ENCODE results near the gene TRAF3.
"Not testable (repeated sequence)": the region's sequence is repeated elsewhere in the genome, so short reads cannot be mapped to it uniquely, and the experiment has no call there.

Gene TRAF3

DNA sequence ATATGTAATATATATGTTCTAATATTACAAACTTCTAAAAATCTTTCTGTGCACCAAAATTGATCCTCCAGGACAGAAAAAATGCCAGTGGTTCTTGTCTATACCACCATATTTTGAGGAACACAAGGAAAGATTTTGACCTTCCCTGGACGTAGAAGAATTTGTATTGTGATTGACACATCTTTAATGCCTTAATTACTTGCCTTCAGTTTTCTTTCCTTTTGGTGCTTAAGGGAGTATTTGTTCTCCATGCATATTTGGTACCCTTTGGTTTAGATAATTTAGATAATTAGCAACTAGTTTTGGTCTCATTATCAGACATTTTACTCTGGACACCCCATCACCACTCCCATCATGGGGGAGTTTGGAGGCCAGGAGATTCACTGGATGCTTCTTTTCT lies 27.6 kb downstream of the TRAF3 start:
- no peak for DNase-seq

DNA sequence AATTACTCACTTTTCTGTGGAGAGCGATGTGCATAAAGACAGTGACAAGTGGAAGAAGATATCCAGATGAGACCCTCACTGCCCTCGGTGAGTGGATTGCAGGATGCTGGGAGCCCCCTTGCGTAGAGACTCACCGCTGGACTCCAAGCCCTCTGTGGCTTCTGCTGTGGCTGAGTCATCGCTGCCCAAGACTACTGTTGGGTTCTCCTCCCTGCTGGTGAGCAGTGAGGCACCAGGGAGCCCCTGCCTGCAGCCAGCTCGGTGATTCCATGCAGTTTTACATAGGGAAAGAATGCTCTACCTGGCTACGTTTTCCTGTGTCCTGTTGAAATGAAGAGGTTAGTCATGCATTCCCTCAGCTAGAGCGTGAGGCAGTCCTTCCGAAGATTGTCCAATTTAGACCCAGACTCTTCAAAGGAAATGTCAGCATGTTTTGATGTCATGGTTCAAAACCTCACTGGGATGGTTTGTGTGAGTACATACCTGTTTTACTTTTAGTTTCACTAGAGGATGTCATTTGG lies 28.2 kb downstream of the TRAF3 start:
- no peak for DNase-seq

DNA sequence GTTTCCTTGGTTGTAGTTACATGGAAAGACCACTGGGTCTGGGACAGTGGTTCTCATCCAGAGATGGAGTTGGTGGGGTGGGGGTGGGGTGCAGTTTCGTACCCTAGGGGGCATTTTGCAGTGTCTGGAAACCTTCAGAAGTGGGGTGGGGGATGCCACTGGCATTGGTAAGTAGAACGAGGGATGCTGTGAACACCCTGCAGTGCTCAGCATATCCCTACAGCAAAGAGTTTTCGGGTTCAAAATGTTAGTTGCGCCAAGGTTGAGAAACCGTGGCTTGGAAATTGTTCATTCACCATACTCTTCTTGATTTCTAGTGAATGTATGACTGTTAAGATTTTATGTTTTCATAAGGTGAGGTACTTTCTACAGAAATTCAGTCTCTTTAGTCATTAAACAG lies 28.7 kb downstream of the TRAF3 start:
- no peak for DNase-seq

DNA sequence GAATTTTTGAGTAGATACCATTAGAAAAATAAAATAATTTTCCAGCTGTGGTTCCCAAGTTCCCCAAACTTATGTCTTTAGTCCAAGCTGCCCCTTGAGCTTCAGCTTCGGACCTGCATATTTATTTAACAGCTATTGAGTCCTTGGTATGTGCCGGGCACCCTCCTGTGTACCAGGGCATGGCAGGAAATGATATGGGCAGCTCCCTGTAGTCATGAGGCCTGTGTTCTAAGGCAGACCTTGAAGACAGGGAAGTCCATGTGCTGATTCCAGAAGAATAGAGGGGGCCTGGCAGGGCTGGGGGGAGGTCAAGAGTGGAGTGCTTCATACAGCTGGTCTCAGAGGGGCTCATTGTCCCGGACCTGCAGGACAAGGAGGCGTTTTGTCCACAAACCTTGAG lies 29.2 kb downstream of the TRAF3 start:
- DNase-seq: no peak

DNA sequence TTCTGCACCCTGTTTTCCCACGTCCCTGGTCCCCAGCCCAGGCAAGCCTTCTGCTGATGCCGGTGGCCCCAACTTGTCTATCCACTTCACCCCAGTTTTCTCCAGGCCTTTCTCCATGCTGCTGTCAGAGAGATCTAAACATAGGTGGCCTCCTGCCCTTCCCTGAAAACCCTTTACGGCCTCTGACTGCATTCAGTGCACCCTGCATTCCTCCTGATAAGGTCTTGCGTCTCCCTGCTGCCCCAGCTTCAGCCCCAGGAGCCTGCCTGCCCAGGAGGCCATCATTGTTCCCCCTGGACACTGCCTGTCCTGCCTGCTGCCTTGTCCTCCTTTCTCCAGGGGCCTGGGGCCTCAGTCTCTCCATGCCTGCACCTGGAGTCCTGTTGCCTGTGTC lies 29.8 kb downstream of the TRAF3 start:
- no peak for DNase-seq

DNA sequence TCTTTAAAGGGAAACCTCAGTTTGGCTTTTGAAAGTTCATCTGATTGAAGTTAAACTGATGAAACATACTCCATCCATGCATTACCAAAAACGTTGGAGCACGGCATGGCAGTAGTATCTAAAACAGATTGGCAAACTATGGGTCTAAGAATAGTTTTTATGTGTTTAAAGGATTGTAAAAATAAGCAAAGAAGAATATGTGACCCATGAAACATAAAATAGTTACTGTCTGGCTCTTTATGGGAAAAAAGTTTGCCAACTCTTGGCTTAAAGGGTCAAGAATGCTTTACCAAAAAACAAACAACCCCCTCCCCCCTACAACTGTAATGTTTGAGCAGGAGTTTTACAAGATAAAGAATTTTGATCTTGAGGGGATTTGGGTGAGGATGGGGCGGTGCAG lies 32.6 kb downstream of the TRAF3 start:
- DNase-seq: no peak

DNA sequence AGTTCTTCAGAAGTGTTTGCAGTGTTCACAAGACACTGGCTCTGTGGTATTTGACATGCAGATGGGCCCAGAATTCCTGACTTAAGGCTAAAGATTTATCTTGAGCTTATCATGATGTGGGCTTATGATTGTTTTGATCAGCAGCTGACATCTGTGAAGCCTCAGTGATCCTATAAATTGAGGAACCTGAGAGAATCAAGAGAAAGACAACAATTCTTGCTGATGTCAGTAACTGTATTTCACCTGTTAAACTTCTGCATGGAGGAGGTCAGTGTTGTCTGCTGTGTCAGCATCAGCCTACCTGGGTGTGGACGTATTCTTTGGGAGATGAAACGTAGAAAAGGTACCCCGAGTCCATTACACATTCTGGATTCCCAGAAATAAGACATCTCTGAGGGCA lies 33.3 kb downstream of the TRAF3 start:
- no peak for DNase-seq

DNA sequence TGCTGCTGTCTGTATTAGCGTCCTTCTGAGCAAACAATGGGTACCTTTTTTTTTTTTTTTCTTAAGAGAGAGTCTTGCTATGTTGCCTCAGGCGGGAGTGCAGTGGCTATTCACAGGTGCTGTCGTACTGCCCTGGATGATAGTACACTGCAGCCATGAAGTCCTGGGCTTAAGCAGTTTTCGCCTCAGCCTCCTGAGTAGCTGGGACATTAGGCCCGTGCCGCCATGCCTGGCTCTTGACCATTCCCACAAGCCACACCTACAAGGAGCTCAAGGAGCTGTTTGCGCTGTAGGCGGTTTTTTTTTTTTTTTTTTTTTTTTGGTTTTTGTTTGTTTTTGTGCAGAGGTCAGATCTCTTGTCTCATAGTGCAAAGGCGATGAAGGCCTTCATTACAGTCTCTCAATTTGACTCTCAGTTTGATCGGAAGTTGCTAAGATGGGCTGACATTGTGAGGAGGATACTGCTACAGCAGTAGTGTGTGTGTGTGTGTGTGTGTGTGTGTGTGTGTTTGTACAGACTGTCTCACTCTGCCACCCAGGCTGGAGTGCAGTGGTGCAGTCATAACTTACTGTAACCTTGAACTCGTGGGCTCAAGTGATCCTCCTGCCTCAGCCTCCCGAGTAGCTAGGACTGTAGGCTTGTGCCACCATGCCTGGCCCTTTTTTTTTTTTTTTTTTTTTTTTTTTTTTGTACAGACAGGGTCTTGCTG lies 34.2 kb downstream of the TRAF3 start:
- DNase-seq: no peak

DNA sequence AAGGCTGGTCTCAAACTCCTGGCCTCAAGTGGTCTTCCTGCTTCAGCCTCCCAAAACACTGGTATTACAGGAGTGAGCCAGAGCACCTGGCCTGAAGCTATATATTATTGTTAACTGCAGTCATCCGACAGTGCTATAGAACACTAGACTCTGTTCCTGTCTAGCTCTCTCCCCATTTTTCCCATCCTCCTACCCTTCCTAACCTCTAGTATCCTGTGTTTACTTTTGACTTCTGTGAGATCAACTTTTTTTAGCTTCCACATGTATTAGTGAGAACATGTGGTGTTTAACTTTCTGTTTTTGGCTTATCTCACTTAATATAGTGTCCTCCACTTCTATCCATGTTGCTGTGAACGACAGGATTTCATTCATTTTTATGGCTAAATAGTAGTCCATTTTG lies 34.7 kb downstream of the TRAF3 start:
- DNase-seq: no peak

DNA sequence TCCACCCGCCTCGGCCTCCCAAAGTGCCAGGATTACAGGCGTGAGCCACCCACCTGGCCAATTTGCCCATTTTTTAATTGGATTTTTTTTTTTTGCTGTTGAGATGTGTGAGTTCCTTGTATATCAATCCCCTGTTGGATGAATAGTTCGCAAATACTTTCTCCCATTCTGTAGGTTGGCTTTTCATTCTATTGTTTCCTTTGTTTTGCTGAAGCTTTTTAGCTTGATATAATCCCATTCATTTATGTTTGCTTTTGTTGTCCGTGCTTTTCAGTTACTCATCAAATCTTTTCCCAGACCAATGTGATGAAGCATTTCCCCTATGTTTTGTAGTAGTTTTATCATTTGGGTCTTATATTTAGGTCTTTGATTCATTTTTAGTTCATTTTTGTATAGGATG lies 36.4 kb downstream of the TRAF3 start:
- no peak for DNase-seq

DNA sequence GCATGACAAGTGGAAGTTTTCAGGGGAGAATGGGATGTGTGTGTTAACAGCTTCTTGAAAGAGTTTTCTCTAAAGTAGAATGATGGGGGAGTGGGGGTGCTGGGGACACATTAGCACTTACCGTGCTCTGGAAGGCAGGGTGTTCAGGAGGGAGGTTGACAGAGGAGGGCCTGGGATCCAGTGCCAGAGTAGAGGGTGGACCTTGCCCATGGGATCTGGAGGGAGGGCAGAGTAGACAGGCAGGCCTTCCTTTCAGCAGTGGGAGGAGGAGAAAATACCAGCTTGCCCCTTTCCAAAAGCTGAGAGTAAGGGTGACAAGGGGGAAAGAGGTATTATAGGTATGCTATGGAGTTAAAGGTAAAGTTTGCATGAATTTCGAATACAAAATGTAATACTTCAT lies 40.1 kb downstream of the TRAF3 start:
- DNase-seq: no peak

DNA sequence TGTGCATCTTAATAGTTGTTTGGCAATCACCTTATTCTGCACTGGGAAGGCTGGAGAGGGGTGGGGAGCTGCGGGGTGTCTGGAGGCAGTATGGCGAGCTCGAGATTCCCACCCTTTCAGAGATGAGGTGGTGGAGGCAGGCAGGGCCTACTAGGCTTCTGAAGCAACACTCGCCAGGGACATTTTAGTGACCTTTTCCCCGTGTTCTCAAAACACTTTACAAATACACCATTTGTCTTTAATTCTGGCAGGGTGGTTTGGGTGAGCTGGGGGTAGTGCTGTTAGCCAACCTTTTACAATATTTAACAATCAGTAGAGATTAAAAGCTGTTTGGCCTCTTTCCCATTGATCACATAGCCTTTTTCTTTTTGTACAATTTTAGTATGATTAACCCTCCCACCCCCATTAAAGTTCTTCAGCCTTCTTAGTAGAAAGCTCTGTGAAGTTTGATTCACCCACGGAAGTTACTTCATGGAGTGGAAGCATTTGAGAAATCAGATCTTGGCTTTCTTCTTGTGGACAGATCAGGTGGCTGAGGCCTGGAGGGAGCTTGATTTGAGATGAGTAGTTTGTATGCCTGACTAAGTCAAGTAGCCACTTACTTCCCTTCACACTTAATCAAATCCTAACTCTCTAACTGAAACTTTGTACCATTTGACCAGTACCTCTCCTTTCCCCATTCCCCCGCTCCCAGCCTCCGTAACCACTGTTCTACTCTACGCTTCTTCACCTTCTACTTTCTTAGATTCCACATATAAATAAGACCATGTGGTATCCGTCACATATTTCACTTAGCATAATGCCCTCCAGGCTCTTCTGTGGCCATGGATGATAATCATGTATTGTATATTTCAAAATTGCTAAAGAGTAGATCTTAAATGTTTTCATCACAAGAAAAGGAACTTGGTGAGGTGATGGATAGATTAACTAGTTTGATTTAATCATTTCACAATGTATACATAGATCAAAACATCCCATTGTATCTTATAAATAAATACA lies 41.0 kb downstream of the TRAF3 start:
- DNase-seq: no peak

DNA sequence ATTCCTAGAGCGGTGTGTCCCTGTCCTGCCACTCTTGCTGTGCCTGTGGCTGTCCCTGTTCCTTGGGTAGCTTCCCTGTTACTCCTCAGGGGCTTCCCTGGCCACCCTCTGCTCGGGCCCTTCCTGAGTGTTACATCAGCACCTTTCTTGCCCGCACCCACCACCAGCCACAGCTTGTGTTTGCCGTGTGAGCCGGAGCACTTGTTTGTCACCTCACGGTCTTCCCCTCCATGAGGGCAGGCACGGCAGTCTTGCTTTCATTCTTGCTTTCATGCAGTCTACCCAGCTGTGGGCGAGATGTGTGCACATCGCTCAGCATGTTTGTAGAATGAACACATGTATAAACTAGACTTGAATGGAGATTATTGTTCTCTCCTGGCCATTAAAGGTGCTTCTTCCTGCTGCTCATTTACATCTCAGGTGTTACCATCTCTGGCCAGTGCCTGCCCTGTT lies 42.0 kb downstream of the TRAF3 start:
- DNase-seq: no peak

DNA sequence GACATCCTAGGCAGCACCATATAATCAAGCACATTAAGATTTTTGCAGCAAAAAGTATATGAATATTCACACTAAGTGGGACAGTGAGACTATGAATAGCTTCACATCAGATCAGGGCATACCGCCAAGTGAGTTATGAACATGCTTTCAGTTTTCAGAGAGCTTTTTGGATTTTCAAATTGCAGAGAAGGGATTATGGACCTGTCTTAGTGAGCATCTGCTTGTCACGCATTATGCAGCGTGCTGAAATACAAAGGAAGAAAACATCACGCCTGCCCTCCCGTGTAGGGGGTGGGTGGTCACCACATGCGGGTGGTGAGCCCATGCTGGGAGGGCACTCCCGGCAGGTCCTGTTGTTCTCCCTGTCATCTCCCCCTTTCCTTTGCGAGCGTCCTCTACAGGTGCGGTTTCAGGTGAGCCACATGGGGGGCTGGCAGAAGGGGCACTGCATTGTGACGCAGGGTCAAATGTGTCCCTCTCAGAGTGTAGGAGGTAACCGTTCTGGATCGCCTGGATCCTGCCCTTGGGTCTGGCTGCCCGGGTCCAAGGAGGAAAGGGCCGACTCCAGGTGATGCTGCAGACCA lies 42.6 kb downstream of the TRAF3 start:
- no peak for DNase-seq

DNA sequence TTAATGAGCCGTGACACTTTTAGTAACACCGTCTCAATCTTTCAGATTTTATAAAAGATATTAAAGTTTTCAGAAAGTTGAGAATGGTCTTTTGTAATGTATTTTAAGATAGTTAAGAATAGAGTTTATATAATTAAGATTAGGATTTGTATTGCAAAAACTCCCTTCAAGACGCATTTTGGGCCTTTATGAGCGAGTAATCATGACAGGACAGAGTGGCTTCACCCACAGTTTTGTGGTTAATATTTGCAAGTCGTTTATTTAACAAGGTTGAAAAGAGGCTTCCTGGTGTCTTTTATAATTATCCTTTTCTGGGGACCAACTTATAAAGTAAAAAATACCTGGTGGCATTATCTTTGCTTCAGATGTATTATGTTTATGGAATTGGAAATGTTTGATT lies 44.0 kb downstream of the TRAF3 start:
- DNase-seq: no peak

DNA sequence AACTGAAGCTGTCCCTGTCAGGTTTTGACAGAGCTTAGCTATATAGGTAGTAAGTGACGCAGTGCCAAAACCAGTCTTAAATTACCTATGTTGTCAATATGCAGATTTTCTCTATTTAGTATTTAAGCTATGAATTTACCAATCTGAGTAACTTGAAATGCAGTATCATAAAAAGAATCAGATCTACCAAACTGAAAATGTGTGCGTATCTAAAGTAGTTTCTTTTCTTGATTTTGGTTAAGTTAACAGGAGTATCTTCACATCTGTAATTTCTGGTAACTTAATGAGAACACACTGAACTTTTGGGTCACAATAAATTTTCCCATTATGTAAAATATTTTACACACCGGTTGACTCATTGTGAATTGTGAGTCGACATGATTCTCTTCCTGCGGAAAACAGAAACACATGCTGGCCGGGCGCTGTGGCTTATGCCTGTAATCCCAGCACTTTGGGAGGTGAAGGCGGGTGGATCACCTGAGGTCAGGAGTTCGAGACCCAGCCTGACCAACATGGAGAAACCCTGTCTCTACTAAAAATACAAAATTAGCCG lies 45.1 kb downstream of the TRAF3 start:
- DNase-seq: no peak

DNA sequence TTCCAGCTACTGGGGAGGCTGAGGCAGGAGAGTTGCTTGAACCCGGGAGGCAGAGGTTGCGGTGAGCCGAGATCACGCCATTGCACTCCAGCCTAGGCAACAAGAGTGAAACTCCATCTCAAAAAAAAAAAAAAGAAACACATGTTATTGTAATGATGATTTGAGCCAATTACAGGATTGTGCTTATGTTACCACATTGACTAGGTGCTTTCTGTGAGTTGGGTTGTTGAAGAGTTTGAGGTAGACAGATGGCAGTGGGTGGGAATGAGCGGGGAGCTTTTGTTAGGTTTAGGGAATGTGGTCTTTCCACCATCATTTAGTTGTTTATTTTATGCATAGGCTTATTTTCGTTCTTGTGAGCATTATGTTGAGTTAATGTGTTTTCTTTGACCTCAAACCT lies 45.6 kb downstream of the TRAF3 start:
- DNase-seq: not testable (repeated sequence)

DNA sequence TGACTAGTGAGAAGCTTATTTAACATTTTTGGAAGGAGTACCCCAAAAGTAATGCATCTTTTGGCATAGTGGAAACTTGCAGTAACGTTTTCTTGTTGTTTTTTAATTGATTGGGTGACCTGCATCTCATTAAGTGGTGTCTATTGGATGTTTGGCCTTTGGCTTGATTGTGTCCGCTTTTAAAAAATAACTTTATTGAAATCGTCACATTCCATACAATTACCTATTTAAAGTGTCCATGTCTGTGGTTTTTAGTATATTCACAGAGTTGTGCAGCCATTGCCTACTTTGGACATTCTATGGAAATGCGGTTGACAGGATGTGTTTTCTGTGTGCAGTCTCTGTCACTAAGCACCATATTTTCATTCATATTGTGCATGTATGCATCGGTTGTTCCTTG lies 46.3 kb downstream of the TRAF3 start:
- no peak for DNase-seq

DNA sequence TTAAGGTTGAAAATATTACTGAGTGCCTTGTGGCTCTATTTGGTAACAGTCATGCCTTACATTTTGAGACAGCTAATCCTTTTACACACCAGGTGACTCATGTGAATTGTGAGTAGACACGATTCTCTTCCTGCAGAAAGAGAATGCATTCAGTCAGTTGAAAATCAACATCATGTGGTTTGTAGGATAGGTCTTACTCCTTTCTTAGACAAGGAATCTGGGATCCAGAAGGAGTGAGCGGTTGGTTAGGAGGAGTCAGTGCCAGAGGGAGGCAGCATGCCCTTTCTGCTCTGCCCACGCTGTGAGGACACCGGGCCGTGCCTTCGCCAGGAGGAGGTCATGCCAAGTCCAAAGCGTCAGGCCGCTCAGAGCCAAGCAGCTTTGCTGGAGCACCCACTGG lies 47.6 kb downstream of the TRAF3 start:
- DNase-seq: peak in 16 of 56 donors; percentile 5 to 45 (median 24)

DNA sequence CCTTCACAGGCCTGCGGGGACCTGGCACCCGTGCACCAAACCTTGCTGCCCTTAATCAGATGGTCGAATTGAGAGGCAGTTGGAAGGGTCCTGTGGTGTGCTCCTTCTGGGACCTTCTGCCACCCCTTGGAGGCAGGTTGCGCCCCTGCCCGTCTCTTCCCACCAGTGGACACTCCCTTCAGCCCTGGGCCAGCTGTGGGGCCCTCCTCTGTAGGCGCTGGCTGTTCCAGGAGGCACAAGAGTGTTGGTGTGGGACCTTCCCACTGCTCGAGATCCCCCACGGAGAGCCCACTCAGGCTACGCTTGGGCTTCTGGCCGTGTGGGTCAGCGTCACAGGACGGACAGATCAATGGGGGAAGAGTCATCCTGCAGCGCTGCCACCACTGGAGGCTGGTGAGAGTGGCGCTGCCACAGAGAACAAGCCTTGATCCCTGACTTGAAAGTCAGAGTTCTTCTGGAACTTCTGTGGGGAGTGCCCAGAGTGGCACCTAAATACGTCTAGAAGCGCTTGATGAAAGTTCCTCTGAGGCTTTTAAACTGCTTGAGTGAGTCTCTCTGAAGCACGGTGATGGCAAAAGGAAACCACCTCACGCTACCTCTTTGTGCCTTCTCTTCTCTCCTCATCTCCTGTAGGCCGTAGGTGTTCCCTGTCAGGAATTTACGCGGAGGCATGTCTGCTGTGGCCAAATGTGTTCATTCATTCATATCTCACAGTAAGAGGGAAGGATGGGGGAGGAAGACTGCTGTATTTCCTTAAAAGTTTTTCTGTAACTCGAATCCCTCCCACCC lies 48.3 kb downstream of the TRAF3 start:
- peak in 4 of 56 donors; percentile 7 to 32 (median 24) for DNase-seq

DNA sequence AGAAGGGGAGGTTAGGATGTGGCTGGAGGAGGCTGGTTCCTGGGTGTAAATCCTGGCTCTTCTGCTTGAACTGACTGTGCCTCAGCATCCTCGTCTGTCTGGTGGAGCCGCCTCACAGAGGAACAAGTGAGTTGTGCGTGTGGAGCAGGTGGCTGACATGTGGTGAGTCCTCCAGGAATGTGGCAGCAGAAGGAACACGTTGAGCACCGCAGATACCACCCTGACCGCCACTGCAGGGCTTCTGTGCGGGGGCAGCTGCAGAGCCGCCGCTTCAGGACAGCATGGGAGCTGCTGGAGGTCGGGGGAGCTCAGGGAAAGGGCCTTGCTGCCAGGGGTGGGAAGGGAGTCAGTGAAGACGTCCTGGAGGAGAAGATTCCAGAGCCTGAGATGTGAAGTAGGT lies 48.9 kb downstream of the TRAF3 start:
- DNase-seq: no peak

Data from nucleus accumbens (tissue), 56 donors.